Ishikawa (cell line): Measurements from ENCODE around the gene MUSK.

Source experiments
- CREB1 ChIP-seq: IDR thresholded peaks from 2 replicates; pipeline ENCODE4 v1.6.1; 2012; ENCODE audit warnings: low read depth
- EGR1 ChIP-seq: IDR thresholded peaks from 2 replicates; pipeline ENCODE4 v1.6.1; 2012
- EP300 ChIP-seq: IDR thresholded peaks from 2 replicates; pipeline ENCODE4 v1.6.1; 2012; ENCODE audit warnings: borderline replicate concordance
- RAD21 ChIP-seq: IDR thresholded peaks from 2 replicates; pipeline ENCODE4 v1.6.1; 2012; ENCODE audit warnings: low read depth
- TAF1 ChIP-seq: IDR thresholded peaks from 2 replicates; pipeline ENCODE4 v1.6.1; 2012; ENCODE audit warnings: low read depth, mild to moderate bottlenecking
- TCF12 ChIP-seq: IDR thresholded peaks from 2 replicates; pipeline ENCODE4 v1.6.1; 2012; ENCODE audit warnings: low read depth
- TEAD4 ChIP-seq: IDR thresholded peaks from 2 replicates; pipeline ENCODE4 v1.6.1; 2012
- YY1 ChIP-seq: IDR thresholded peaks from 2 replicates; pipeline ENCODE4 v1.6.1; 2012; ENCODE audit warnings: low read depth
- ZBTB7A ChIP-seq: IDR thresholded peaks from 2 replicates; pipeline ENCODE4 v1.6.1; 2012; ENCODE audit warnings: low read depth
- TF ChIP-seq, protein P1 (sequence below): IDR thresholded peaks from 2 replicates; pipeline ENCODE4 v1.6.1; 2012
- TF ChIP-seq, protein P2 (sequence below): IDR thresholded peaks from 2 replicates; pipeline ENCODE4 v1.6.1; 2012; ENCODE audit warnings: low read depth, mild to moderate bottlenecking

DNA sequence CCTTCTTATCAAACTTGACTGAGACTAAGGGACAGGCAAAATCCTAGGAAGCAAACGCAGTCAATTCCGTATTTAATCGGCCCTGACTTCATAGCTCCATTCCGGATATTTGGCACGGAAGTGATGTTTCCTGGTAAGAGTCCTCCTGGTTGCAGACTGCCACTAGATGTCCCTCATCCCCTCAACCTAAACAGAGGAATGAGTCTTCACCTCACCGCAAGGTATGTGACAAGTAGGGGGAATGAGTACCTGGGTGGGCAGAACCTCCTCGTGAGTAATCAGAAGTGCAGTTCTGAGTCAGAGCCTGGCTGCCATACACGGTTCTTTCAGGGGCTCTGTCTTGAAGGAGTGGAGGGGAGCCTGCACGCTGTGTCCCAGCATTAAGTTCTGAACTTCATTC, 173.6 kb downstream of the MUSK start:
- TF ChIP-seq, protein P1, sequence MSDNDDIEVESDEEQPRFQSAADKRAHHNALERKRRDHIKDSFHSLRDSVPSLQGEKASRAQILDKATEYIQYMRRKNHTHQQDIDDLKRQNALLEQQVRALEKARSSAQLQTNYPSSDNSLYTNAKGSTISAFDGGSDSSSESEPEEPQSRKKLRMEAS: no peak
- TF ChIP-seq EP300 (no peak), TAF1 (no peak), ZBTB7A (no peak), TCF12 (no peak), TEAD4 (no peak), CREB1 (no peak), EGR1 (no peak), RAD21 (no peak; the same call in 1 of the 2 replicates), YY1 (no peak)
- TF ChIP-seq, protein P2, sequence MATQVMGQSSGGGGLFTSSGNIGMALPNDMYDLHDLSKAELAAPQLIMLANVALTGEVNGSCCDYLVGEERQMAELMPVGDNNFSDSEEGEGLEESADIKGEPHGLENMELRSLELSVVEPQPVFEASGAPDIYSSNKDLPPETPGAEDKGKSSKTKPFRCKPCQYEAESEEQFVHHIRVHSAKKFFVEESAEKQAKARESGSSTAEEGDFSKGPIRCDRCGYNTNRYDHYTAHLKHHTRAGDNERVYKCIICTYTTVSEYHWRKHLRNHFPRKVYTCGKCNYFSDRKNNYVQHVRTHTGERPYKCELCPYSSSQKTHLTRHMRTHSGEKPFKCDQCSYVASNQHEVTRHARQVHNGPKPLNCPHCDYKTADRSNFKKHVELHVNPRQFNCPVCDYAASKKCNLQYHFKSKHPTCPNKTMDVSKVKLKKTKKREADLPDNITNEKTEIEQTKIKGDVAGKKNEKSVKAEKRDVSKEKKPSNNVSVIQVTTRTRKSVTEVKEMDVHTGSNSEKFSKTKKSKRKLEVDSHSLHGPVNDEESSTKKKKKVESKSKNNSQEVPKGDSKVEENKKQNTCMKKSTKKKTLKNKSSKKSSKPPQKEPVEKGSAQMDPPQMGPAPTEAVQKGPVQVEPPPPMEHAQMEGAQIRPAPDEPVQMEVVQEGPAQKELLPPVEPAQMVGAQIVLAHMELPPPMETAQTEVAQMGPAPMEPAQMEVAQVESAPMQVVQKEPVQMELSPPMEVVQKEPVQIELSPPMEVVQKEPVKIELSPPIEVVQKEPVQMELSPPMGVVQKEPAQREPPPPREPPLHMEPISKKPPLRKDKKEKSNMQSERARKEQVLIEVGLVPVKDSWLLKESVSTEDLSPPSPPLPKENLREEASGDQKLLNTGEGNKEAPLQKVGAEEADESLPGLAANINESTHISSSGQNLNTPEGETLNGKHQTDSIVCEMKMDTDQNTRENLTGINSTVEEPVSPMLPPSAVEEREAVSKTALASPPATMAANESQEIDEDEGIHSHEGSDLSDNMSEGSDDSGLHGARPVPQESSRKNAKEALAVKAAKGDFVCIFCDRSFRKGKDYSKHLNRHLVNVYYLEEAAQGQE: no peak
